Measurements from ENCODE around the gene PIWIL4. TPM values are rescaled to one million over a fixed set of nuclear protein-coding genes. Genes with fewer than 3 reads are reported as not detected.

Gene PIWIL4
- total RNA-seq, 2 donors from 2014 or later, result 0.82 to 17.2 TPM

DNA sequence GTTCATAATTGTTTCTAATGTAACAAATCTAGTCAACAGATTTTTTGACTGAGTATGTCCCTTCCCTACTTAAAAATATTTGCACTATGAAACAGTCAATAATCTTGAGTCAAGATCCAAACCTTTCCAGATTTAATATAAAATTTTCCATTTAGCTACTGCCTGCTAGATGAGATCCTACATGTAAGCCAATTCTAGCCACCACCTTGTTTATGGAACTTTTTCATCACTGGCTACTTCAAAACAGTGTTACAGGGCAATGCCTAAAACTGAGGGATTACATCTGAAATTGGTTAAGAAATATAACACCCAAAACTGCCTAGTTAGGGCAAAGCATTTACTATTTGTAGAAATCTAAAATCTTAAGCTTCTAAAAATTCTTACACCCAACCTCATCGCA is 34.0 kb upstream of the PIWIL4 start:
- no peak for DNase-seq (ENCODE audit: low spot score)
- Histone ChIP-seq H3K4me3 (no peak overlapping the region), H3K27ac (no peak overlapping the region), H3K4me1 (replicated peaks) (no peaks in the 10 kb centered on the region), H3K9me3 (no peaks in the 10 kb centered on the region), H3K36me3 (no peaks in the 10 kb centered on the region), H3K27me3 (replicated peaks; ENCODE audit: insufficient read depth) (no peaks in the 10 kb centered on the region)
- TF ChIP-seq POLR2A (IDR thresholded peaks at IDR 0.05), result no peak
- no peak for TF ChIP-seq POLR2AphosphoS5 (IDR thresholded peaks at IDR 0.05)
- TF ChIP-seq, protein P1, sequence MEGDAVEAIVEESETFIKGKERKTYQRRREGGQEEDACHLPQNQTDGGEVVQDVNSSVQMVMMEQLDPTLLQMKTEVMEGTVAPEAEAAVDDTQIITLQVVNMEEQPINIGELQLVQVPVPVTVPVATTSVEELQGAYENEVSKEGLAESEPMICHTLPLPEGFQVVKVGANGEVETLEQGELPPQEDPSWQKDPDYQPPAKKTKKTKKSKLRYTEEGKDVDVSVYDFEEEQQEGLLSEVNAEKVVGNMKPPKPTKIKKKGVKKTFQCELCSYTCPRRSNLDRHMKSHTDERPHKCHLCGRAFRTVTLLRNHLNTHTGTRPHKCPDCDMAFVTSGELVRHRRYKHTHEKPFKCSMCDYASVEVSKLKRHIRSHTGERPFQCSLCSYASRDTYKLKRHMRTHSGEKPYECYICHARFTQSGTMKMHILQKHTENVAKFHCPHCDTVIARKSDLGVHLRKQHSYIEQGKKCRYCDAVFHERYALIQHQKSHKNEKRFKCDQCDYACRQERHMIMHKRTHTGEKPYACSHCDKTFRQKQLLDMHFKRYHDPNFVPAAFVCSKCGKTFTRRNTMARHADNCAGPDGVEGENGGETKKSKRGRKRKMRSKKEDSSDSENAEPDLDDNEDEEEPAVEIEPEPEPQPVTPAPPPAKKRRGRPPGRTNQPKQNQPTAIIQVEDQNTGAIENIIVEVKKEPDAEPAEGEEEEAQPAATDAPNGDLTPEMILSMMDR (IDR thresholded peaks at IDR 0.05), result no peak
- WGBS, result 94% methylated on average over 1 of the region's 1 CpG
- intact Hi-C loops (cut with DNase I), result no loop called here

DNA sequence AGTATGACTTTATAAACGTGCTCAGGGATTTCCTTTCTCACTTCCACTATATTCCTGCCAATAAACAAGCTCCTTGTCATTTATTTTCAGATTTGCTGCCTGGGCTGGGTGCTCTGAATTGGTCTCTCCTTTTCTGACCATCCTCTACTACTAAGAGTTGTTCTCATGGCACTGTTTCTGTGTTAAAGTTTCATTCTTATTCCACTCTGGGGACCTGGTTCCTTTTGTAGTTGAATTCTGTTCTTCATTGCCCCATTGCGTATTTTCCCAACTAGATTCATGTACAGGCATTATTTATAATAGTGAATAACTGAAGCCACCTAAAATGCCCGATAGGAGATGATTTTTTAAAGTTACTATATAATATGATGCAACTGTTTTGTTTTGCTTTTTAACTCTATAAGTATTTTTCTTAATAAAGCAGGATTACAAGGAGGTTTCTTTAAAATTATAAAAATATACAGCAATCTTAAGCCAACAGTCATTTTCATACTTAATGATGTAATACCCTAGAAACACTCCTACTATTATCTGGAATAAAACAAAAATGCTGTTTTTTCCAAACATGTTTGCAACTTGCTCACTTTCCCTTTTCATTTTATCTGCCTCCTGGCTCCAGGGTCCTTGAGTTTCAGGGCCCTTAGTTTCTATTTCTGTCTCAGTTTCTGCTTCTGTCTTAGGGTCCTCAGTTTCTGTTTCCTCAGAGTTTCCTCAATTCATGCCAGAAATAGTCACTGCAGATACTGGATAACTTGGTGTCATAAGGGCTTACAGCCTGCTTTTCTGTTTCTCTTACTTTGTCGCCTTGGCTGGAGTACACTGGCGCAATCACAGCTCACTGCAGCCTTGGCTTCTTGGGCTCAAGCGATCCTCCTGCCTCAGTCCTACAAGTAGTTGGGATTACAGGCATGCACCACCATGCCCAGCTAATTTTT is 33.2 kb upstream of the PIWIL4 start:
- intact Hi-C loops (cut with DNase I), result no loop called here
- no peaks in the 10 kb centered on the region for H3K36me3 ChIP-seq
- TF ChIP-seq POLR2AphosphoS5 (IDR thresholded peaks at IDR 0.05), result no peak
- TF ChIP-seq, protein P1 (IDR thresholded peaks at IDR 0.05), result no peak
- no peak for TF ChIP-seq POLR2A (IDR thresholded peaks at IDR 0.05)
- no peak overlapping the region for H3K27ac ChIP-seq
- no peak overlapping the region for H3K4me3 ChIP-seq
- 79% methylated on average over 6 of the region's 6 CpGs for WGBS
- H3K27me3 ChIP-seq (replicated peaks; ENCODE audit: insufficient read depth), result no peaks in the 10 kb centered on the region
- no peak for DNase-seq (ENCODE audit: low spot score)
- H3K4me1 ChIP-seq (replicated peaks), result no peaks in the 10 kb centered on the region
- no peaks in the 10 kb centered on the region for H3K9me3 ChIP-seq

DNA sequence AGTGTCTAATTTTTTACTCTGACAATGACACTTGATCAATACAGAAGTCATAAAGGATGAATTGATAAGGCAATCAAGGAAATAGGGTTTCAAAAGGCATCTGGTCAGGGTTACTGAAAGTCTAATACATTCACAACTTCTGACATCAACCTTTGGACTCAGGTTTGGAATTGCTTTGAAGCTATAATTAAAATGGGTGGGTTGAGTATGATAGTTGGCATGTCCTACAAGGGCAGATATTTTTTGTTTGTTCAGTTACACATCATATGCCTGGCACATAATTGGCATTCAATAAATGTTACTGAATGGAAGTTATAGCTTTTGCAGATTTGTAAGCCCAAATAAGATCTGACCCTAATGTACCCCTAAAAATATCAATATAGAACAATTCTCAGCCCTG is 30.8 kb upstream of the PIWIL4 start:
- TF ChIP-seq, protein P1 (IDR thresholded peaks at IDR 0.05), result no peak
- TF ChIP-seq POLR2A (IDR thresholded peaks at IDR 0.05) (no peak), POLR2AphosphoS5 (IDR thresholded peaks at IDR 0.05) (no peak)
- no peak overlapping the region for H3K27ac ChIP-seq
- no peak overlapping the region for H3K4me3 ChIP-seq
- H3K36me3 ChIP-seq, result no peaks in the 10 kb centered on the region
- DNase-seq (ENCODE audit: low spot score), result no peak
- no peaks in the 10 kb centered on the region for H3K27me3 ChIP-seq (replicated peaks; ENCODE audit: insufficient read depth)
- intact Hi-C loops (cut with DNase I), result no loop called here
- no peaks in the 10 kb centered on the region for H3K4me1 ChIP-seq (replicated peaks)
- no peaks in the 10 kb centered on the region for H3K9me3 ChIP-seq

DNA sequence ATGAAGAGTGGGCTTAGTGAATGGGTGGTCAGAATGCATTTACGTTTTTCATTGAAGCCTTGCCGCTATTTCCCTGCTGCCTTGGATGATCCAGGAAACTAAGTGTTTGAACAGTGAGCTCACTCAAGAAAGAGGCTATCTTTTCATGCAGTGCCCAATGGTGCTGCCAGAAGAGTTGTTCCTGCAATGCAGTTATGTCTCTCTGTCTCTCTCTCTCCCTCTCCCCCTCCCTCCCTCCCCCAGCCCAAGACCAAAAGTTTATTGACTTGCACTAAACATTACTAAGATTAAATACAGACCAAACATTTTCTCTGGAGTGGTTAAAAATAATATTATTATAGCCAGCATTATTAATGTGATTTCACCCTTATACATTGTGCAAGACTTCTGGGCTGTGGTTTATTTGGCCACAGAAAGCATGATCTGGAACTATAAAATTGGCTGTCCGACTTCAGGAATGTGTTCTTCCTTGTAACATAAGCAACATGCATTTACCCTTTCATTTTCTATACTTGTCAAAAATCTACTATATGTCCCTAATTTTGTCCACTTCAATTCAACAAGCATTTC is 30.1 kb upstream of the PIWIL4 start:
- H3K27ac ChIP-seq, result no peak overlapping the region

DNA sequence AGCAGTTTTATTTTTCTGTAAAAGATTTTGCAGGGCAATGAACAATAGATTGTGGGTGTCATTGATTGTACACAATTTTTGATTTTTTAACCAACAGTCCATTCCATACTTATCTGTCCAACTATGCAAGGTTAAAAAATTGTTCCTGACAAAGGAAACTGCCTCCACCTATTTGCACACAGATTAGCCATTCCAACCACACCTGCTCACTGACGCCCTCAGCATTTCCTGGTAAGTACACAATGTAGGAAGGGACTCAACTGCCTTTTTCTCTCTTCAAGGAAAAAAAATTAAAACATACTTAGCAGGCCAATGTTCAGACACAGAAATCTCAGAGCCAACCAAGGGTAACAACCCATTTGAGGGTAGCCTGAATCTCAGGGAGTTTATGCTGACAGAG is 27.7 kb upstream of the PIWIL4 start:
- DNase-seq (ENCODE audit: low spot score), result no peak
- 61% methylated on average over 1 of the region's 1 CpG for WGBS

More for the DNA sequence above, 30.1 kb upstream of the PIWIL4 start:
- WGBS, result 37% methylated on average over 3 of the region's 3 CpGs
- intact Hi-C loops (cut with DNase I), result no loop called here
- Histone ChIP-seq H3K4me3 (no peak overlapping the region), H3K4me1 (replicated peaks) (no peaks in the 10 kb centered on the region), H3K9me3 (no peaks in the 10 kb centered on the region), H3K36me3 (no peaks in the 10 kb centered on the region), H3K27me3 (replicated peaks; ENCODE audit: insufficient read depth) (no peaks in the 10 kb centered on the region)
- TF ChIP-seq POLR2A (IDR thresholded peaks at IDR 0.05) (no peak), POLR2AphosphoS5 (IDR thresholded peaks at IDR 0.05) (no peak)
- no peak for DNase-seq (ENCODE audit: low spot score)

More for the DNA sequence above, 27.7 kb upstream of the PIWIL4 start:
- Histone ChIP-seq H3K9me3 (no peaks in the 10 kb centered on the region), H3K36me3 (no peaks in the 10 kb centered on the region), H3K27me3 (replicated peaks; ENCODE audit: insufficient read depth) (no peaks in the 10 kb centered on the region), H3K4me3 (no peak overlapping the region), H3K27ac (no peak overlapping the region), H3K4me1 (replicated peaks) (no peaks in the 10 kb centered on the region)
- no peak for TF ChIP-seq POLR2A (IDR thresholded peaks at IDR 0.05)
- TF ChIP-seq POLR2AphosphoS5 (IDR thresholded peaks at IDR 0.05), result no peak
- TF ChIP-seq, protein P1 (IDR thresholded peaks at IDR 0.05), result no peak
- intact Hi-C loops (cut with DNase I), result no loop called here
